Nephron progenitor cell (in vitro differentiated cells): Measurements from ENCODE around the gene MFAP4.

Source experiments
- DNase-seq: peaks from one replicate; pipeline ENCODE4 v3.0.0; 2021
- H3K27ac Mint-ChIP-seq: 2 replicates; pipeline ENCODE4 v1.8.0; 2021; ENCODE audit warnings: mild to moderate bottlenecking, moderate library complexity, mixed read lengths
- H3K27me3 Mint-ChIP-seq: 2 replicates; pipeline ENCODE4 v1.8.0; 2021; ENCODE audit warnings: mild to moderate bottlenecking, low read depth, mixed read lengths; ENCODE audit not compliant: poor library complexity
- H3K36me3 Mint-ChIP-seq: 2 replicates; pipeline ENCODE4 v1.8.0; 2021; ENCODE audit warnings: low read depth, mixed read lengths
- H3K4me1 Mint-ChIP-seq: 2 replicates; pipeline ENCODE4 v1.8.0; 2021; ENCODE audit warnings: mixed read lengths
- H3K4me3 Mint-ChIP-seq: 2 replicates; pipeline ENCODE4 v1.8.0; 2021; ENCODE audit warnings: mild to moderate bottlenecking, moderate library complexity, mixed read lengths
- H3K9me3 Mint-ChIP-seq: 2 replicates; pipeline ENCODE4 v1.8.0; 2021; ENCODE audit warnings: mild to moderate bottlenecking, moderate library complexity, mixed read lengths
- CTCF ChIP-seq: fragments of 200-600 bp; sonication (generic); IDR thresholded peaks from 2 replicates; pipeline ENCODE4 v1.5.0; 2021; ENCODE audit warnings: antibody characterized with exemption

The MFAP4 gene

GRCh38 chr17:19348081-19348650 lies 38.8 kb downstream of the MFAP4 start:
- H3K4me1 Mint-ChIP-seq: peaks cover 26% of the 10 kb centered on the region
- H3K4me3 Mint-ChIP-seq: no peak overlapping the region
- no peak for DNase-seq
- no peak for TF ChIP-seq CTCF
- no peaks in the 10 kb centered on the region for H3K9me3 Mint-ChIP-seq
- no peaks in the 10 kb centered on the region for H3K27me3 Mint-ChIP-seq
- H3K27ac Mint-ChIP-seq: no peak overlapping the region
- H3K36me3 Mint-ChIP-seq: peaks cover 5% of the 10 kb centered on the region

GRCh38 chr17:19347323-19348080 lies 39.5 kb downstream of the MFAP4 start:
- DNase-seq: no peak
- Mint-ChIP-seq H3K4me3 (no peak overlapping the region), H3K27me3 (no peaks in the 10 kb centered on the region), H3K4me1 (peaks cover 26% of the 10 kb centered on the region), H3K36me3 (peaks cover 5% of the 10 kb centered on the region), H3K9me3 (no peaks in the 10 kb centered on the region), H3K27ac (peak overlapping the region; percentile 92)
- no peak for TF ChIP-seq CTCF

GRCh38 chr17:19346351-19347255 lies 40.4 kb downstream of the MFAP4 start:
- no peak for TF ChIP-seq CTCF
- Mint-ChIP-seq H3K4me1 (peaks cover 34% of the 10 kb centered on the region), H3K27ac (peak overlapping the region; percentile 92), H3K36me3 (peaks cover 5% of the 10 kb centered on the region), H3K27me3 (no peaks in the 10 kb centered on the region), H3K4me3 (peak overlapping the region; percentile 5), H3K9me3 (no peaks in the 10 kb centered on the region)
- no peak for DNase-seq

- H3K4me1 Mint-ChIP-seq: peaks cover 43% of the 10 kb centered on the region
- TF ChIP-seq CTCF: no peak
- no peaks in the 10 kb centered on the region for H3K9me3 Mint-ChIP-seq
- H3K27me3 Mint-ChIP-seq: peaks cover 4% of the 10 kb centered on the region
- no peak overlapping the region for H3K4me3 Mint-ChIP-seq
- DNase-seq: no peak
- H3K27ac Mint-ChIP-seq: no peak overlapping the region
- H3K36me3 Mint-ChIP-seq: no peaks in the 10 kb centered on the region
Measured at GRCh38 chr17:19345486-19346350, 41.3 kb downstream of the MFAP4 start.

GRCh38 chr17:19345067-19345460 lies 41.9 kb downstream of the MFAP4 start:
- Mint-ChIP-seq H3K36me3 (no peaks in the 10 kb centered on the region), H3K27me3 (peaks cover 4% of the 10 kb centered on the region), H3K9me3 (no peaks in the 10 kb centered on the region), H3K27ac (no peak overlapping the region), H3K4me1 (peaks cover 45% of the 10 kb centered on the region), H3K4me3 (no peak overlapping the region)
- no peak for DNase-seq
- no peak for TF ChIP-seq CTCF
